WERI-Rb-1 (cell line): ENCODE data around the gene FGF2.
"Not testable (repeated sequence)": the region's sequence is repeated elsewhere in the genome, so short reads cannot be mapped to it uniquely, and the experiment has no call there.

ENCODE experiments used
- DNase-seq: peaks from one replicate; pipeline ENCODE4 v3.0.0-alpha.2; 2020
- H3K27ac ChIP-seq: fragments of 250-450 bp; sonication (Bioruptor Pico); 2 replicates; pipeline ENCODE4 v1.5.1; 2020; ENCODE audit warnings: mild to moderate bottlenecking, moderate library complexity
- H3K27me3 ChIP-seq: fragments of 250-450 bp; sonication (Bioruptor Pico); 2 replicates; pipeline ENCODE4 v1.5.1; 2021; ENCODE audit warnings: mild to moderate bottlenecking, low read depth, moderate library complexity; ENCODE audit not compliant: insufficient read depth, severe bottlenecking
- H3K36me3 ChIP-seq: fragments of 250-450 bp; sonication (Bioruptor Pico); 2 replicates; pipeline ENCODE4 v1.5.1; 2020; ENCODE audit warnings: mild to moderate bottlenecking, moderate library complexity
- H3K4me3 ChIP-seq: 2 replicates; pipeline ENCODE4 v1.5.1; 2011; ENCODE audit warnings: low read depth, mild to moderate bottlenecking, control low read depth, low read length
- H3K9me3 ChIP-seq: fragments of 250-450 bp; sonication (Bioruptor Pico); 2 replicates; pipeline ENCODE4 v1.5.1; 2021; ENCODE audit warnings: mild to moderate bottlenecking, moderate library complexity; ENCODE audit not compliant: severe bottlenecking
- TF ChIP-seq, protein P1 (sequence below): IDR thresholded peaks from 2 replicates; pipeline ENCODE4 v1.5.1; 2011; ENCODE audit warnings: low read depth, mild to moderate bottlenecking, control low read depth, inconsistent platforms, low read length

Gene FGF2

DNA sequence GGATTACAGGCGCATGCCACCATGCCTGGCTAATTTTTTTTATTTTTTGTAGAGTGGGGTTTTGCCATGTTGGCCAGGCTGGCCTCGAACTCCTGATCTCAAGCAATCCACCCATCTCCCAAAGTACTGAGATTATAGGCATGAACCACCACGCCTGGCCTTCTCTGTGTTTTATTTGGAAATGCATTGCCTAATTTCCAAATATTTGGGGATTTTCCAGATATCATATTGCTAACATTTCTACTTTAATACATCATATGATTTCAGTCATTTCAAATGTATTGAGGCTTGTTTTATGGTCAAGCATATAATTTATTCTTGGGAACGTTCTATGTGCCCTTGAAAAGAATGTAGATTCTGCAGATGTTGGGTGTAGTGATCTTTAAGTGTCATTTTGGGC lies 38.8 kb downstream of the FGF2 start:
- DNase-seq: no peak
- Histone ChIP-seq H3K9me3 (no peaks in the 10 kb centered on the region), H3K27ac (no peak overlapping the region), H3K27me3 (no peaks in the 10 kb centered on the region), H3K36me3 (no peaks in the 10 kb centered on the region), H3K4me3 (no peak overlapping the region)
- TF ChIP-seq, protein P1, sequence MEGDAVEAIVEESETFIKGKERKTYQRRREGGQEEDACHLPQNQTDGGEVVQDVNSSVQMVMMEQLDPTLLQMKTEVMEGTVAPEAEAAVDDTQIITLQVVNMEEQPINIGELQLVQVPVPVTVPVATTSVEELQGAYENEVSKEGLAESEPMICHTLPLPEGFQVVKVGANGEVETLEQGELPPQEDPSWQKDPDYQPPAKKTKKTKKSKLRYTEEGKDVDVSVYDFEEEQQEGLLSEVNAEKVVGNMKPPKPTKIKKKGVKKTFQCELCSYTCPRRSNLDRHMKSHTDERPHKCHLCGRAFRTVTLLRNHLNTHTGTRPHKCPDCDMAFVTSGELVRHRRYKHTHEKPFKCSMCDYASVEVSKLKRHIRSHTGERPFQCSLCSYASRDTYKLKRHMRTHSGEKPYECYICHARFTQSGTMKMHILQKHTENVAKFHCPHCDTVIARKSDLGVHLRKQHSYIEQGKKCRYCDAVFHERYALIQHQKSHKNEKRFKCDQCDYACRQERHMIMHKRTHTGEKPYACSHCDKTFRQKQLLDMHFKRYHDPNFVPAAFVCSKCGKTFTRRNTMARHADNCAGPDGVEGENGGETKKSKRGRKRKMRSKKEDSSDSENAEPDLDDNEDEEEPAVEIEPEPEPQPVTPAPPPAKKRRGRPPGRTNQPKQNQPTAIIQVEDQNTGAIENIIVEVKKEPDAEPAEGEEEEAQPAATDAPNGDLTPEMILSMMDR: no peak

DNA sequence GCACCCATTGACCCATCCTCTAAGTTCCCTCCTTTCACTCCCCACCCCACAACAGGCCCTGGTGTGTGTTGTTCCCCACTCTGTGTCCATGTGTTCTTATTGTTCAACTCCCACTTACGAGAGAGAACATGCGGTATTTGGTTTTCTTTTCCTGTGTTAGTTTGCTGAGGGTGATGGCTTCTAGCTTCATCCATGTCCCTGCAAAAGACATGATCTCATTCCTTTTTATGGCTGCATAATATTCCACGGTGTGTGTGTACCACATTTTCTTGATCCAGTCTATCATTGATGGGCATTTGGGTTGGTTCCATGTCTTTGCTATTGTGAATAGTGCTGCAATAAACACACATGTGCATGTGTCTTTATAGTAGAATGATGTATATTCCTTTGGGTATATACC lies 41.6 kb downstream of the FGF2 start:
- not testable (repeated sequence) for H3K4me3 ChIP-seq, H3K9me3 ChIP-seq, H3K27me3 ChIP-seq, H3K27ac ChIP-seq, DNase-seq, H3K36me3 ChIP-seq

DNA sequence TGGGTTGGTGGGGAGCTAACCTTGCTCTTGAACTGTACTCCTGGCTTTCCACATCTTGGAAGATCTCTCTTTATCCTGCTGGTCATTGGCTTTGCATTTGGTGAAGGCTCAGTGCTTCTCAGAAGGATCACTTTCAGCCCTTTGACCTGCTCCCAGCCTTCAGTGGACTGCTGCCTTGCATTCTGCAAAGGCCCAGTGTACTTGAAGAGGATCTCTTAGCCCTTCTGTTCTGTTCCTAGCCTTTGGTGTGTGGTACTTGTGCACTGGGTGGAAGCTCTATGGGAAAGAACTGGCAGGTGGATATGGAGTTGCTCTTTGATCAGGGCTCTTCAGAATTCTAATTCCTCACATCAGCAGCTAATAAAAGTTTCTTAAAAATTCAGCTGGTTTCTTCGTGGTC lies 46.5 kb downstream of the FGF2 start:
- Histone ChIP-seq H3K9me3 (no peaks in the 10 kb centered on the region), H3K36me3 (no peaks in the 10 kb centered on the region), H3K27me3 (no peaks in the 10 kb centered on the region), H3K27ac (no peak overlapping the region), H3K4me3 (no peak overlapping the region)
- TF ChIP-seq, protein P1: no peak
- no peak for DNase-seq

DNA sequence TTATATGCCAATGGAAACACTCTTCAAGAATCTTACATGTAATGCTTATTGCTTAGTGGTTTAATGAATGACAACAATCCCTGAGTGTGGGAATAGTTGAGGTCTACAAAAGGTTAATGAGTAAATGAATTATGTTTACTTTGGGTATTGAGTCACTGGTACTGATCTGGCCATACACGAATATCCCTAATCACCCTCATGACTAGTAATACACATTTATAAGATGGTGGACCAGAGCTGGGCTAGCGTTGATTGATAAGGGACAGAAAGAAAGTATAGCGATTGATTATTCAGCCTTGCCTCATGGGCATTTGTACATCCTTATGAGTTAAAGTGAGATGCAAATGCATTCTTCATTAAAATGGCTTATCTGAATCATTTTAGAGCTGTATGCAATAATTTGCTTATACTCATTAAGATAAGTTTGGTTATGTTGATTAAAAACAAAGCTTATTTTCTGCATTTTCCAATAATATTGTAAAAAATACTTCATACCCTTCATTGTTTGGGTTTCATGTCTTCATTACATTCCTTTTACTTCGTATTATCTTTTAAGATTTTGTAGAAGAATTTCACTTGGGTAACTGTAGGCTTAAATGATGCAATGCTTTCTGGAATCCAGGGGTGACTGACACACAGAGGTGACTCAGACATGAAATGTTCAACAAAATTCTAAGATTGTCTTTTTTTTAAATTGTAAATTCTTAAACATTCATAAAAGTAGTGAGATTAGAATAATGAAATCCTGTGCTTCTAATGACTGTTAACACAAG lies 47.4 kb downstream of the FGF2 start:
- DNase-seq: no peak
- H3K27me3 ChIP-seq: no peaks in the 10 kb centered on the region
- H3K4me3 ChIP-seq: no peak overlapping the region
- no peaks in the 10 kb centered on the region for H3K9me3 ChIP-seq
- H3K27ac ChIP-seq: no peak overlapping the region
- H3K36me3 ChIP-seq: no peaks in the 10 kb centered on the region
- TF ChIP-seq, protein P1: no peak

DNA sequence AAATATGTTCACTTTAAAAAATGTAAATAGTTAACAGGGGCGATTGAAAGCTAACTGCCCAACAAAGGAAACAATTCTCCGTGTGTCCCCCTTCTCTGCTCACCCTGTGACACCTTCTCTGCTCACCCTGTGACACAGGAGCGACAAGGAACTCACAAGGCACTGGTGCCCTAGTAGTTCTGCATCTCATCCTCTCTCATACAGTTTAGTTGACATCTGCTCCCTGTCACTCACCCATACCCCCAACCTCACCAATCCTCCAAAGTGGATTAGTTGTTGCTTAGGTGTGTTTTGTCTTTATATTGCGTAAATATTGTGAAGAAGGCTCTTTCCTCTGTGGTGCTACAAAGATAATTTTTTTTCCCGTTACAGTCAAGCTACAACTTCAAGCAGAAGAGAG lies 49.3 kb downstream of the FGF2 start:
- Histone ChIP-seq H3K27ac (no peak overlapping the region), H3K27me3 (no peaks in the 10 kb centered on the region), H3K4me3 (no peak overlapping the region), H3K36me3 (peaks cover 3% of the 10 kb centered on the region), H3K9me3 (peaks cover 7% of the 10 kb centered on the region)
- DNase-seq: no peak
- TF ChIP-seq, protein P1: no peak

DNA sequence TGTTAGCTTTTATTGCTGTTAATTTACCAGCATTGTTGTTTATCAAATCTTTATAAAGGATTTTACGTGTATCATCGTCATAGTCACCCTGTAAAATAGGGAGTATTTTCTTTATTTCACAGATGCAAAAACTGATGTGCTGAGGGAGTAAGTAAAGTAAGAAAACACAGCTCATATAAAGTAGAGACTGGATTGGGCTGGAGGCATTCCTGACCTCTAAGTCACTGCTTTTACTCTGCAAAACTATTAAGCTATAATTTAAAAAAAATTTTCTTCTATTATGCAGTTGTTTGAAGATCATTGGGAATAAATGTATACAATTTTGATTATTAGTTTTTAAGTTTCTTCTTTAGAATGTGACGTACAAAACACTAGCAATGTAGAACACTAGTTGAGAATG lies 49.8 kb downstream of the FGF2 start:
- Histone ChIP-seq H3K9me3 (peaks cover 7% of the 10 kb centered on the region), H3K27ac (no peak overlapping the region), H3K36me3 (peaks cover 3% of the 10 kb centered on the region), H3K27me3 (no peaks in the 10 kb centered on the region), H3K4me3 (no peak overlapping the region)
- DNase-seq: no peak
- TF ChIP-seq, protein P1: no peak
